K562 (cell line): ENCODE measurements around the gene MID1IP1. TPM values are rescaled to one million over a fixed set of nuclear protein-coding genes. Genes with fewer than 3 reads are reported as not detected.
A peak's percentile ranks its signal among the peaks of the same experiment; 100 is the strongest.

Source experiments
- CEBPG ChIP-seq, 3 experiments: fragments of 200-800 bp in 1 of 3; sonication (Bioruptor generic) in 1 of 3; sonication (generic) in 1 of 3; formaldehyde crosslinking in 1 of 3; IDR thresholded peaks in 2 of 3; conservative IDR thresholded peaks in 1 of 3; 2 replicates each; pipeline versions ENCODE4 v1.6.1 to v1.8.0; 2016 to 2022; ENCODE audit warnings: missing compliant biosample characterization in 2 of 3, missing genetic modification characterization in 2 of 3, mild to moderate bottlenecking in 1 of 3, missing genetic modification reagents in 1 of 3
- CHD1 ChIP-seq: fragments of 200-600 bp; sonication (generic); IDR thresholded peaks from one replicate; pipeline ENCODE4 v1.6.1; 2012; ENCODE audit warnings: mild to moderate bottlenecking, moderate library complexity, low read length, inconsistent platforms
- EGR1 ChIP-seq: fragments of 450-650 bp; conservative IDR thresholded peaks from 2 replicates; pipeline ENCODE4 v1.6.1; 2017; ENCODE audit warnings: mild to moderate bottlenecking
- FOXM1 ChIP-seq, 2 experiments: fragments of 450-650 bp in 1 of 2; sonication (generic) in 1 of 2; formaldehyde crosslinking in 1 of 2; IDR thresholded peaks; 2 replicates each; pipeline versions ENCODE4 v1.6.1 to v1.9.0; 2017 to 2022; ENCODE audit warnings: low read depth in 2 of 2, mild to moderate bottlenecking in 2 of 2, missing genetic modification reagents in 1 of 2, moderate library complexity in 1 of 2
- KLF6 ChIP-seq: fragments of 250-450 bp; sonication (Bioruptor Pico); IDR thresholded peaks from 2 replicates; pipeline ENCODE4 v1.4.0; 2020; ENCODE audit warnings: mild to moderate bottlenecking, moderate library complexity, borderline replicate concordance
- MIER1 ChIP-seq: fragments of 450-650 bp; IDR thresholded peaks from 2 replicates; pipeline ENCODE4 v1.6.1; 2016; ENCODE audit warnings: antibody characterized with exemption, mild to moderate bottlenecking, low read depth
- RBM34 ChIP-seq: fragments of 200-400 bp; formaldehyde crosslinking; IDR thresholded peaks from 2 replicates; pipeline ENCODE4 v1.6.1; 2018; ENCODE audit warnings: low read length, borderline replicate concordance; ENCODE audit not compliant: insufficient read depth
- RCOR1 ChIP-seq, 2 experiments: IDR thresholded peaks; 2 replicates each; pipeline ENCODE4 v1.6.1; 2012; ENCODE audit warnings: low read depth in 2 of 2, low read length in 2 of 2, borderline replicate concordance in 1 of 2, improper control_type of control experiment in 1 of 2
- SRSF7 ChIP-seq: fragments of 200-400 bp; formaldehyde crosslinking; optimal IDR thresholded peaks from 2 replicates; pipeline ENCODE3; 2017; ENCODE audit warnings: mild to moderate bottlenecking, low read depth, low read length
- TCF7 ChIP-seq: sonication (generic); IDR thresholded peaks from 2 replicates; pipeline ENCODE4 v1.6.1; 2016; ENCODE audit warnings: antibody characterized with exemption, borderline replicate concordance
- THRA ChIP-seq: fragments of 450-650 bp; IDR thresholded peaks from 2 replicates; pipeline ENCODE4 v1.6.1; 2017; ENCODE audit warnings: mild to moderate bottlenecking, moderate library complexity
- ZBTB17 ChIP-seq: fragments of 450-650 bp; formaldehyde crosslinking; IDR thresholded peaks from 2 replicates; pipeline ENCODE4 v1.4.0; 2020; ENCODE audit warnings: mild to moderate bottlenecking
- ZNF347 ChIP-seq: fragments of 450-650 bp; formaldehyde crosslinking; IDR thresholded peaks from 2 replicates; pipeline ENCODE4 v1.4.0; 2020; ENCODE audit warnings: low read depth, mild to moderate bottlenecking, moderate library complexity
- ZNF830 ChIP-seq: fragments of 250-450 bp; sonication (Bioruptor Pico); IDR thresholded peaks from 2 replicates; pipeline ENCODE4 v1.5.0; 2021; ENCODE audit warnings: mild to moderate bottlenecking
- ZZZ3 ChIP-seq: fragments of 450-650 bp; IDR thresholded peaks from 2 replicates; pipeline ENCODE4 v1.6.1; 2016; ENCODE audit warnings: antibody characterized with exemption, mild to moderate bottlenecking, moderate library complexity
- polyA plus RNA-seq, 8 experiments: library from polyadenylated mRNA; depleted of rRNA in 4 of 8; stranded (reverse) in 5 of 8; unstranded in 3 of 8; fragments of >200 nt; fragmentation: Nextera tagmentation in 2 of 8; fragmentation: Illumina TruSeq in 1 of 8; extraction: Ambion mirVana in 2 of 8; extraction: Trizol in 1 of 8; gene quantifications; 2 replicates each; pipeline versions ENCODE4 v1.2.1 to v1.2.3, GENCODE V29; 2011 to 2014; ENCODE audit warnings: inconsistent platforms in 1 of 8, missing spikeins in 1 of 8
- total RNA-seq, 7 experiments: library from RNA; depleted of rRNA in 6 of 7; stranded (reverse); fragments of >200 nt in 6 of 7; fragmentation: Illumina TruSeq in 2 of 7; extraction: Trizol in 2 of 7; gene quantifications; 2 replicates each; pipeline versions ENCODE4 v1.2.1 to v1.2.3, GENCODE V29; 2011 to 2021; ENCODE audit warnings: low replicate concordance in 1 of 7
- TF ChIP-seq, protein P1 (sequence below): fragments of 250-450 bp; sonication (Bioruptor Pico); IDR thresholded peaks from 2 replicates; pipeline ENCODE4 v1.4.0; 2020; ENCODE audit warnings: mild to moderate bottlenecking, moderate library complexity
- TF ChIP-seq, protein P2 (sequence below), 2 experiments: fragments of 200-800 bp in 1 of 2; sonication (Bioruptor generic) in 1 of 2; sonication (generic) in 1 of 2; formaldehyde crosslinking in 1 of 2; IDR thresholded peaks in 1 of 2; conservative IDR thresholded peaks in 1 of 2; 2 replicates each; pipeline versions ENCODE4 v1.5.0 to v1.6.1; 2016 to 2020; ENCODE audit warnings: missing compliant biosample characterization in 1 of 2, missing genetic modification characterization in 1 of 2, missing genetic modification reagents in 1 of 2
- TF ChIP-seq, protein P3 (sequence below): fragments of 450-650 bp; formaldehyde crosslinking; IDR thresholded peaks from 2 replicates; pipeline ENCODE4 v1.4.0; 2020; ENCODE audit warnings: mild to moderate bottlenecking

Gene MID1IP1
- total and polyA plus RNA-seq, 9 of the 15 experiments (the other 6 are each of a cell fraction or from before 2014, with no cell fraction given): 0.51 to 102 (median 27.5) TPM

- TF ChIP-seq THRA (no peak), EGR1 (no peak), CHD1 (no peak), SRSF7 (no peak), ZZZ3 (no peak), ZNF347 (CRISPR knock-in tag) (no peak), MIER1 (no peak), CEBPG (CRISPR knock-in tag; IDR thresholded peaks at IDR 0.05) (peak; percentile 97), CEBPG (tag; conservative IDR thresholded peaks at IDR 0.05 in 1 of 2, IDR thresholded peaks at IDR 0.05 in 1 of 2) (peak; percentile 95 to 97), TCF7 (no peak), ZBTB17 (CRISPR knock-in tag) (no peak), KLF6 (0 out of 2 replicates have a peak, but pooled peaks have one; percentile 37), RBM34 (no peak), RCOR1 (IDR thresholded peaks at IDR 0.05; ENCODE audit: borderline replicate concordance in 1 of 2, low read depth in 2 of 2, low read length in 2 of 2) (no peak), FOXM1 (IDR thresholded peaks at IDR 0.05; ENCODE audit: low read depth) (no peak), FOXM1 (CRISPR knock-in tag; IDR thresholded peaks at IDR 0.05; ENCODE audit: low read depth) (no peak), ZNF830 (no peak)
- TF ChIP-seq, protein P1, sequence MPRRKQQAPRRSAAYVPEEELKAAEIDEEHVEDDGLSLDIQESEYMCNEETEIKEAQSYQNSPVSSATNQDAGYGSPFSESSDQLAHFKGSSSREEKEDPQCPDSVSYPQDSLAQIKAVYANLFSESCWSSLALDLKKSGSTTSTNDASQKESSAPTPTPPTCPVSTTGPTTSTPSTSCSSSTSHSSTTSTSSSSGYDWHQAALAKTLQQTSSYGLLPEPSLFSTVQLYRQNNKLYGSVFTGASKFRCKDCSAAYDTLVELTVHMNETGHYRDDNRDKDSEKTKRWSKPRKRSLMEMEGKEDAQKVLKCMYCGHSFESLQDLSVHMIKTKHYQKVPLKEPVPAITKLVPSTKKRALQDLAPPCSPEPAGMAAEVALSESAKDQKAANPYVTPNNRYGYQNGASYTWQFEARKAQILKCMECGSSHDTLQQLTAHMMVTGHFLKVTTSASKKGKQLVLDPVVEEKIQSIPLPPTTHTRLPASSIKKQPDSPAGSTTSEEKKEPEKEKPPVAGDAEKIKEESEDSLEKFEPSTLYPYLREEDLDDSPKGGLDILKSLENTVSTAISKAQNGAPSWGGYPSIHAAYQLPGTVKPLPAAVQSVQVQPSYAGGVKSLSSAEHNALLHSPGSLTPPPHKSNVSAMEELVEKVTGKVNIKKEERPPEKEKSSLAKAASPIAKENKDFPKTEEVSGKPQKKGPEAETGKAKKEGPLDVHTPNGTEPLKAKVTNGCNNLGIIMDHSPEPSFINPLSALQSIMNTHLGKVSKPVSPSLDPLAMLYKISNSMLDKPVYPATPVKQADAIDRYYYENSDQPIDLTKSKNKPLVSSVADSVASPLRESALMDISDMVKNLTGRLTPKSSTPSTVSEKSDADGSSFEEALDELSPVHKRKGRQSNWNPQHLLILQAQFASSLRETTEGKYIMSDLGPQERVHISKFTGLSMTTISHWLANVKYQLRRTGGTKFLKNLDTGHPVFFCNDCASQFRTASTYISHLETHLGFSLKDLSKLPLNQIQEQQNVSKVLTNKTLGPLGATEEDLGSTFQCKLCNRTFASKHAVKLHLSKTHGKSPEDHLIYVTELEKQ (CRISPR knock-in tag): no peak
- TF ChIP-seq, protein P2, sequence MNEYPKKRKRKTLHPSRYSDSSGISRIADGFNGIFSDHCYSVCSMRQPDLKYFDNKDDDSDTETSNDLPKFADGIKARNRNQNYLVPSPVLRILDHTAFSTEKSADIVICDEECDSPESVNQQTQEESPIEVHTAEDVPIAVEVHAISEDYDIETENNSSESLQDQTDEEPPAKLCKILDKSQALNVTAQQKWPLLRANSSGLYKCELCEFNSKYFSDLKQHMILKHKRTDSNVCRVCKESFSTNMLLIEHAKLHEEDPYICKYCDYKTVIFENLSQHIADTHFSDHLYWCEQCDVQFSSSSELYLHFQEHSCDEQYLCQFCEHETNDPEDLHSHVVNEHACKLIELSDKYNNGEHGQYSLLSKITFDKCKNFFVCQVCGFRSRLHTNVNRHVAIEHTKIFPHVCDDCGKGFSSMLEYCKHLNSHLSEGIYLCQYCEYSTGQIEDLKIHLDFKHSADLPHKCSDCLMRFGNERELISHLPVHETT (CRISPR knock-in tag; conservative IDR thresholded peaks at IDR 0.05 in 1 of 2, IDR thresholded peaks at IDR 0.05 in 1 of 2): peak in 1 of 2 experiments; percentile 34; a peak in 1 of 4 replicates
- TF ChIP-seq, protein P3, sequence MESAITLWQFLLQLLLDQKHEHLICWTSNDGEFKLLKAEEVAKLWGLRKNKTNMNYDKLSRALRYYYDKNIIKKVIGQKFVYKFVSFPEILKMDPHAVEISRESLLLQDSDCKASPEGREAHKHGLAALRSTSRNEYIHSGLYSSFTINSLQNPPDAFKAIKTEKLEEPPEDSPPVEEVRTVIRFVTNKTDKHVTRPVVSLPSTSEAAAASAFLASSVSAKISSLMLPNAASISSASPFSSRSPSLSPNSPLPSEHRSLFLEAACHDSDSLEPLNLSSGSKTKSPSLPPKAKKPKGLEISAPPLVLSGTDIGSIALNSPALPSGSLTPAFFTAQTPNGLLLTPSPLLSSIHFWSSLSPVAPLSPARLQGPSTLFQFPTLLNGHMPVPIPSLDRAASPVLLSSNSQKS (CRISPR knock-in tag): no peak
These were observed 4.5 kb downstream of the MID1IP1 start (continued) for GRCh38 chrX:38805432-38806389.
